ENCODE data around the gene ATP13A3.

The ATP13A3 gene

DNA sequence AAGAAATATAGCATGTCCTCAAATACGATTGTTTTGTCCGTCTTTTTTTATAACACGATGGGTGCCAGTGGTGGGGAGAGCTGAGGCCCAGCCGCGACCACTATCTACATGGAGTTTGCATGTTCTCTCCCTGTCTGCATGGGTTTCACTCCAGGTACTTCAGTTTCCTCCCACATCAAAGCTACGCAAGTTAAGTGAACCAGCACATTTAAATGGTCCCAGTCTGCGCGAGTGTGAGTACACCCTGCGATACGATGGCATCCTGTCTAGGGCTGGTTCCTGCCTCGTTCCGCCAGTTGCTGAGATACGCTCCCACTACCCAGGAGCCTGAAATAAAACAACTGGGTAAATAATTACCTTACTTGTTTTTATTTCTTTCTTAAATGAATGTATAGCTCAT lies 40.6 kb downstream of the ATP13A3 start:
- no peak overlapping the region for H3K4me3 ChIP-seq (ENCODE audit: low read length)
- TF ChIP-seq, protein P1, sequence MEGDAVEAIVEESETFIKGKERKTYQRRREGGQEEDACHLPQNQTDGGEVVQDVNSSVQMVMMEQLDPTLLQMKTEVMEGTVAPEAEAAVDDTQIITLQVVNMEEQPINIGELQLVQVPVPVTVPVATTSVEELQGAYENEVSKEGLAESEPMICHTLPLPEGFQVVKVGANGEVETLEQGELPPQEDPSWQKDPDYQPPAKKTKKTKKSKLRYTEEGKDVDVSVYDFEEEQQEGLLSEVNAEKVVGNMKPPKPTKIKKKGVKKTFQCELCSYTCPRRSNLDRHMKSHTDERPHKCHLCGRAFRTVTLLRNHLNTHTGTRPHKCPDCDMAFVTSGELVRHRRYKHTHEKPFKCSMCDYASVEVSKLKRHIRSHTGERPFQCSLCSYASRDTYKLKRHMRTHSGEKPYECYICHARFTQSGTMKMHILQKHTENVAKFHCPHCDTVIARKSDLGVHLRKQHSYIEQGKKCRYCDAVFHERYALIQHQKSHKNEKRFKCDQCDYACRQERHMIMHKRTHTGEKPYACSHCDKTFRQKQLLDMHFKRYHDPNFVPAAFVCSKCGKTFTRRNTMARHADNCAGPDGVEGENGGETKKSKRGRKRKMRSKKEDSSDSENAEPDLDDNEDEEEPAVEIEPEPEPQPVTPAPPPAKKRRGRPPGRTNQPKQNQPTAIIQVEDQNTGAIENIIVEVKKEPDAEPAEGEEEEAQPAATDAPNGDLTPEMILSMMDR (IDR thresholded peaks at IDR 0.05; ENCODE audit: insufficient read depth, low read depth, low read length, missing control alignments), result no peak
- no peak for DNase-seq (ENCODE audit: low read depth)

DNA sequence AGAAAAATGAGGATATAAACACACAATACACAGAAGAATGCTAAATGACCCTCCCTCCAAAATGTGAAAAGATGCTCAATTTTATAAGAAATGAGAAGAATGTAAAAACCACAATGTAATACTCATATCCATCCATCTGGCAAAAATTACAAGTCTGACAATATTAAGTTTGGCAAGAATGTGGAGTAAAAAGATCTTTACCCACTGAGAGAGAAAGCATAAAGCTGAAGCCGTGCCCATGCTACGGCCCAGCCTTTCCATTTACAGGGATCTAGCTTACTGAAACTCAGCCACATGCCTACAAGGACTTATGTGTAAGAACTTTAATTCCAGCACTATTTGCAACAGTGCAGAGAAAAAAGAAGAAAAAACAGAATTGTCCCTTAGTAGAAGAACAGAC lies 42.9 kb downstream of the ATP13A3 start:
- no peak overlapping the region for H3K4me3 ChIP-seq (ENCODE audit: low read length)
- TF ChIP-seq, protein P1 (IDR thresholded peaks at IDR 0.05; ENCODE audit: insufficient read depth, low read depth, low read length, missing control alignments), result no peak
- DNase-seq (ENCODE audit: low read depth), result no peak

DNA sequence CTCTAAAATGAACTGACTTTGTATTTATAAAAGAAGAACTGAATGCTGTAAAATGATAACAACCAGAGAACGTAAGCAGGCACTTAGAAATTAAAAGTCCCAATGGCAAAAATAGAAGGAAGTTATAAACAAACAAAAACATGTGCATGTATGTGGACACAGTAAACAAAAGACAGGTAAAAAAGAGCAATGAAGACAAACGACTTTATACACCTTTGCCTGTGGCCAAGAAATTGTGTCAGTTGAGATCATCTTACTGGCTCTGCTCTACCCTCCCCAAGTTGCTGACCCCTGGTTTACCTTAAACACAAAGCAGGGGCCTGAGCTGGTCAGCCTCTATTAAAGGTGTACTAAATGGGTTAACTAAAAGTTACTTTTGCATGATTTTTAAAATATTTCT lies 46.0 kb downstream of the ATP13A3 start:
- TF ChIP-seq, protein P1 (IDR thresholded peaks at IDR 0.05; ENCODE audit: insufficient read depth, low read depth, low read length, missing control alignments), result no peak
- DNase-seq (ENCODE audit: low read depth), result no peak
- H3K4me3 ChIP-seq (ENCODE audit: low read length), result no peak overlapping the region

DNA sequence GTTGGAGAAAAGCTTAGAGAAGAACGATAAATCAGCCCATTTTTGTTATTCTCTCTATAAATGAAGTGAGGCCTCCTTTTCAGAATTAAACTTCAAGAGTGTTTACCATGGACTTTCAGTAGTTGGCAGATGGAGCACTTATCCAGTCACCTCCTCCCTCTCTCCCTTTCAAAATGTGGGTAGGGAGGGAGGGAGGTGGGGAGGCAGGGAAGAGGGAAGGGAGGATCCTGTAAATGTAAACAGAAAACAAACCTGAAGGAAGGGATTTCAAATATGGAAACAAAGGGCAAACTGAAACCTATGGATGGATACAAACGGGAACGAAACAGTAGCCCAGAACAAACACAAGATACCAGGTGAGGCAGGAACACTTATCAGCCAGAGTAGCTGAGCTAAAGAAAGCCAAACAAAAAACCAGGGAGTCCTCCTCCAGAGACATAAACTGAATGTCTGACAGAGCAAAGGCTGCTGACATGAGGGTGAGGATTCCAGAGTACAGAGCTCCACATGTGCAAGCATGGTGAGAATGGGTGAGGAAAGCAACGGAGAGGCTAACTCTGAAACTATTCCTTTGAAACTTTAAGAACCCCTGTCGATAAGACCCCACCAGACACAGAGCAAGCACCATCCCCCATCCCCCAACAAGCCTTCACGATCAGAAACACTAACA lies 46.8 kb downstream of the ATP13A3 start:
- H3K4me3 ChIP-seq (ENCODE audit: low read length), result no peak overlapping the region
- DNase-seq (ENCODE audit: low read depth), result no peak
- TF ChIP-seq, protein P1 (IDR thresholded peaks at IDR 0.05; ENCODE audit: insufficient read depth, low read depth, low read length, missing control alignments), result no peak

DNA sequence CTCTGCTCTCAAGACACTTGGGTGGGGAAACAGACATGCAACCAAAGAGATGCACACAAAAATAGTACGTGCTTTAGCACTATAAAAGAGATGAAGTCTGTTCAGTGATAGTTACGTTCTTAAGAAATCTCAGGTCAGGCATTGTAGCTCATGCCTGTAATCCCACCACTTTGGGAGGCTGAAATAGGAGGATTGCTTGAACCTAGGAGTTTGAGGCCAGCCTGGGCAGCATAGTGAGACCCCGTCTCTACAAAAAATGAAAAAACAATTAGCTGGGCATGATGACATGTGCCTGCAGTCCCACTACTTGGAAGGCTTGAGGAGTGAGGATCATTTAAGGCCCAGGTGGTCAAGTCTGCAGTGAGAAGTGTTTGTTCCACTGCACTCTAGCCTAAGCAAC lies 52.3 kb downstream of the ATP13A3 start:
- no peak overlapping the region for H3K4me3 ChIP-seq (ENCODE audit: low read length)
- no peak for DNase-seq (ENCODE audit: low read depth)
- TF ChIP-seq, protein P1 (IDR thresholded peaks at IDR 0.05; ENCODE audit: insufficient read depth, low read depth, low read length, missing control alignments), result no peak

DNA sequence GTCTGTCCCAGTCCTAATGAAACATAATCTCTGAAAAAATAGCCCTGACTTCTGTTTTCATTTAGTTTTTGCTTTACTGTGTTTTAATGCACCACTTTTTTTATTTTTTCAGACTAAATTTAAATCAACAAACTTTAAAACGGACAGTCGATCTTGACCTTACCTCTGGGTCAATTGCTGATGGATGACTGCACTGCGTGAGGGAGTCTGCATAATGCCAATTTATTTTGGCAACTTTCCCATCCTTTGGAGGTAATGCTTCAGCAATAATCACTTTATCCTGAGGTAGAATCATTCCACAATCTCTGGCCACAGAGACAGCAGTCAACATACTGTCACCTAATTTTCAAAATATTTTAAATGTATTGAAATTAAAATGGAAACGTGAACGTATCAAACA lies 55.2 kb downstream of the ATP13A3 start:
- DNase-seq (ENCODE audit: low read depth), result no peak
- H3K4me3 ChIP-seq (ENCODE audit: low read length), result no peak overlapping the region
- TF ChIP-seq, protein P1 (IDR thresholded peaks at IDR 0.05; ENCODE audit: insufficient read depth, low read depth, low read length, missing control alignments), result no peak

DNA sequence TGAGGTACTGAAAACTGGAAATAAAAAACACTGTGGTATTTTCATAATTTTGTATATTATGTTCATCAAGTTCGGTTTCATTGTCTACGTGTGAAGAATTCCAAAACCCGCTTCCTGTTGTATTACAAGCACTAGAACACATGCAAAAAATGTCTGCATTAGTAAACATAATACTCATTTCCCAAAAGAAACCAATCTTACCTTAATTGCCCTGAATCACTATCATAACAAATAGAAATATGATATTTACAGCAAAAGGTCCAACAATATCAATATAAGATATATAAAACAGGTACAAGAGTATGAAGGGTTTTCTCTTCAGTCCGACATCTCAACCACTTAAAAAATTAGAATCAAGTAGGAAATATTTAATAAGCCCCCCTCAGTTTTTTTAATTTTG lies 61.4 kb downstream of the ATP13A3 start:
- no peak overlapping the region for H3K4me3 ChIP-seq (ENCODE audit: low read length)
- DNase-seq (ENCODE audit: low read depth), result no peak
- TF ChIP-seq, protein P1 (IDR thresholded peaks at IDR 0.05; ENCODE audit: insufficient read depth, low read depth, low read length, missing control alignments), result no peak
